KOPT-K1 (cell line): ENCODE results near the gene CRISP2.

Experiments
- H3K27ac ChIP-seq: fragments of 200-600 bp; sonication (generic); 2 replicates; pipeline ENCODE4 v1.5.1; 2016; ENCODE audit warnings: antibody characterized with exemption, mild to moderate bottlenecking, low read depth, low read length; ENCODE audit not compliant: poor library complexity, severe bottlenecking
- H3K36me3 ChIP-seq: fragments of 200-600 bp; sonication (generic); 2 replicates; pipeline ENCODE4 v1.5.1; 2017; ENCODE audit warnings: antibody characterized with exemption, mild to moderate bottlenecking, low read length, moderate library complexity; ENCODE audit not compliant: insufficient read depth
- H3K9me3 ChIP-seq: fragments of 200-600 bp; sonication (generic); 2 replicates; pipeline ENCODE4 v1.5.1; 2017; ENCODE audit warnings: antibody characterized with exemption, low read length, mild to moderate bottlenecking; ENCODE audit not compliant: insufficient read depth, poor library complexity, severe bottlenecking

CRISP2 gene

GRCh38 chr6:49645139-49645538 lies 68.2 kb downstream of the CRISP2 start:
- Histone ChIP-seq H3K27ac (no peak overlapping the region), H3K36me3 (no peaks in the 10 kb centered on the region)

More at GRCh38 chr6:49645139-49645538, 68.2 kb downstream of the CRISP2 start:
- H3K9me3 ChIP-seq, result no peaks in the 10 kb centered on the region
